NOMO-1 (cell line): Measurements from ENCODE around the gene NUBPL.
"Not testable (repeated sequence)": the region's sequence is repeated elsewhere in the genome, so short reads cannot be mapped to it uniquely, and the experiment has no call there.

Experiments
- DNase-seq, 2 experiments: peaks; one replicate each; lab custom pipeline; 2025; ENCODE audit not compliant: unreplicated experiment in 2 of 2; lab: John Stamatoyannopoulos, UW

NUBPL gene

DNA sequence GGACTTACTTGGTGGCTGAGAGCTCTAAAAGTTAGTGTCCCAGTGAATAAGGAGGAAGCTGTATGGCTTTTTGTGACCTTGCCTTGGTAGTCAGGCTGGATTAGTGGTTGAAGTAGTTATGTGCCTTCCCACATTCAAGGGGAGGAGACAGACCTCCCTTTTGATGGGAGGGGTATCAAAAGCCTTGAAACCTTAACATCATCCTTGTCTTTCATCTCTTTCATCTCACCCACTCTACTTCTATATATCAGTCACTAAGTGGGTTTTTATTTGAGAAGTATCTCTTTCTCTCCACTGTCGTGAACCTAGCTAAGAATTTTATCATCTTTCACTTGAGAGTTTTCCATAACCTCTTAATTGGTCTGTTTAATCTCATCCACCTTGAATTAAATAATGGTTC is 15.7 kb downstream of the NUBPL start:
- no peak for DNase-seq

DNA sequence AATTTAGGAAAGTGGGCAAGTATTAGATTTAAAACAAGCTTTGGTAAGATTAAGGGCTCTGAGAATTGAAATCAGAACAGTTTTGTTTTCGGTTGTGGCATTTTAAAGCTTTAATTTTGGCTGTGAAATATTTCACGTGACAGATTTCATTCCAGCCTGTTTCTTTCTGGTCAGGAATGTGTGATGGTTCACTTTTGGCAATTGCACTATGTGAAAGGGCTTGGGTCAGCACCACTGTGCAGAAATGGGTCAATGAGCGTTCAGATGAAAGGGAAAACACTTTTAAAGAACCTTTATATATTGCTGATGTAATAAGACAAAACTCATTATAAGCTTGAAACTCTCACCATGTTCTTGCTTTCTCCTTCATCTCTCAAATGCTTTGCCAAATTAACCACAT is 17.1 kb downstream of the NUBPL start:
- DNase-seq = no peak

DNA sequence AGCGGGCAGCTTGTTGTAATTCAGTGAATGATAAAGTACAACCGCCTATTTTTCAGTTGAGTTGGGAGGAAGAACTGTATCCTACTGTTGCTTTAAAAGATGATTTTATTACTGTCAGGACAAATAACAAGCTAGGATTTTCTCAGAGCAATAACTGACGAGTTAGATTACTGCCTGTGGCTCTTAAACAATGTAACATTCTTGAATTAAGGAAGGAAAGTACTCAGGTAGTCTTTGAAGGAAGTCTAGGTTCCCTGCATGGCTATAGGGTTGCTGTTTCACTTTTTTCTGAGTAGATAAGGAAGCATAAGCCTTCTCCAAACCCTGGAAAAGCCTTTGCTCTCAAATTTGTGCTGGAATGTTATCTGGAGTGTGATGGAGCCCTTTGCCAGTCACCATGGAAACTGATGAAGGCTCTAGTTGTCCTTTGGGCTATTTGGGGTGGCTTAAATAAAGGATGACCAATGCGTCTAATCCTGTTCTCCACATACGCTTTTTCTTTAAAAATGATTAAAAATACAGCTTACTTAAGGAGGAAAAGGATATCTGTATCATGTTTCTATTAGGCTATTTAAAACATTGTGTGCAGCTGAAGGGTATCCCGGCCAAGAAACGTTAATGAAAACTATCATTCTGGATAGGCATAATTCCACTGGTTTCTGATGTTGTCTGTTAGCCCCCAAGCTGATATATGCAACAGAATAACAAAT is 17.7 kb downstream of the NUBPL start:
- DNase-seq = no peak

DNA sequence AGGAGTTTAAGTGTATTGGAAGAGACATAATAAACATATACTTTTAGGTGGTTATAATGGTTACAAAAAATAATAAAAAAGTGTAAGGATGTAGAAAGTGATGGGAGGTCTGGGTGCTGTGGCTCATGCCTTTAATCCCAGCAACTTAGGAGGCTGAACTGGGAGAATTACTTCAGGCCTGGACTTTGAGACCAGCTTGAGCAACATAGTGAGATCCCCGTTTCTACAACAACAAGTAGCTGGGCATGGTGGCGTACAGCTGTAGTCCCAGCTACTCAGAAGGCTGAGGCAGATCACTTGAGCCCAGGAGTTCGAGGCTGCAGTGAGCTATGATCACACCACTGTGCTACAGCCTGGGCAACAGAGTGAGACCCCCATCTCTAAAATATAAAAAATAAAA is 19.0 kb downstream of the NUBPL start:
- no peak for DNase-seq

DNA sequence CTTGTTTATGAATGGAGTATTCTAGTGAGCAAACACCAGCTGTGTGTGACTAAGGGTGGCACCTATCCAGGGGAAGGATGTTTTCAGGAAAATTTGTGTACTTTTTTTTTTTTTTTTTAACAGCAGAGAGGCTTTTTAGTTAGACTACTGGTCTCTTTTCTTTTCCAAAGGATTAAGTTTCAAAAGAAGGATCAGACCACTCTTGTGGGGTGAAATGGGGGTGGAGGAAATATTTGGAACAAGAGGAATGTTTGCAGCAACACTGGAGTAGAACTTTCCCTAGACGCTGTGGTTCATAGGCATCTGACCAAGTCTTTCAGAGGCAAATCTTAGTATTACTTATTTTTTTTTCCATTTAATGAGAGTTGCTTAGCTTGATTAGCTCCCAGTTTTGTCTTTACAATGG is 21.1 kb downstream of the NUBPL start:
- no peak for DNase-seq

DNA sequence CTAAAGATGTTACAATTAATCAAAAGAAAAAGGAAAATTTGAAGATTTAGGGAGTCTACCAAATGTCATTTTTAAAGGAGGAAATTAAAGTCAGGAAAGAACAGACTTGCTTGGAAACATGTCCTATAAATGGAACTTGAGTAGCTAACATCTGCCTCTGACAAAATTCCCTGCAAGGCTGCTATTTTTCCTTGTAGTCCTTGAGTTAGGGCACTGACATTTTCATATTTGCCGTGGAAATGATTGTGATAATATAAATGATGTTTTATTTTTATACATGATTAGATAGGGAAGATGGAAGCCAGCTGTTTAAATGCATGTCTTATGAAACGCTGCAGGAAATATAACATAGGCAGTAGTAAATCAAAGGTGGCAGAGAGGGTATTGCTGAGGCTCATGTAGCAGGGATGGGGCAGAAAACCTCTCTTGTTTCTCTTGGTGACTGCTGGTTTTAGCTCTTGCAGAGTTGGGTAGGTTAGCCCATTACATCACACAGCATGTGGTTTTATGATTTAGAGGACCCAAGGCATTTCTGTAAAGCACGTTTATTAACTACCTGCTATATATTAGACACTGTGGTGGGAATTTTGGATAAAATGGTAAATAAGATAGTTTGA is 21.7 kb downstream of the NUBPL start:
- DNase-seq = no peak

DNA sequence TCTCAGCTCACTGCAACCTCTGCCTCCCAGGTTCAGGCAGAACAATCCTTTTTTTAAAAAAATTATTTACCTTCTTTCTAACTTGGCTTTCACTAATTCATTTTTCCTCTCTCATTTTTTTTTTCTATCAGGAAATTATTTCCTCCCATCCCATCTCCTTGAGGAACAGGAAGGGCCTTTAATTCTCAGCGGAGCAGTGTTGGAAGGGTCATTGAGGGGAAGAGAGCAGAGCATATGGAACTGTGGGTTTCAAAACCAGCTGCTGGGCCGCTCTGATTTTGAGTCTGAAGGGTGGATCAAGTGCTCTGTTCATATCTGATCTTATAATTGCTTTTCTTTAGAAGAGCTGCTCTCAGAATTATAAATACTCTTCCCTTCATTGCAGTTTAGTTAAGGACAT is 29.0 kb downstream of the NUBPL start:
- DNase-seq = no peak

DNA sequence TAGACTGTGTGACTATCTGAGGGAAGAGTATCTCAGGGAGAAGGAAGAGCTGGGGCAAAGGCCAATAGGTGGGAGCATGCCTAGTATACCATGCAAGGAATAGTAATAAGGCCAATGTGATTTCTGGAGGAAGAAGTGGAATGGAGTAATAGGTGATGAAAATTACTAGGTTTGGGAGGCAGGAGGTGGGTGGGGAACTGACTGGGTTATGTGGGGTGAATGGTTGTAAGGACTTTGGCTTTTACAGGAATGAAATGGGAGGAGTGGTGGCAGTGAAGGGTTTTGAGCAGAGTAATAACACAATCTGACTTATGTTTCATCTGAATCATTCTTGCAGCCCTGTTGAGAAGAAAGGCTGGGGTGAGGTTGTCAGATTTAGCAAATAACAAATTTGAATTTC is 30.9 kb downstream of the NUBPL start:
- no peak for DNase-seq

DNA sequence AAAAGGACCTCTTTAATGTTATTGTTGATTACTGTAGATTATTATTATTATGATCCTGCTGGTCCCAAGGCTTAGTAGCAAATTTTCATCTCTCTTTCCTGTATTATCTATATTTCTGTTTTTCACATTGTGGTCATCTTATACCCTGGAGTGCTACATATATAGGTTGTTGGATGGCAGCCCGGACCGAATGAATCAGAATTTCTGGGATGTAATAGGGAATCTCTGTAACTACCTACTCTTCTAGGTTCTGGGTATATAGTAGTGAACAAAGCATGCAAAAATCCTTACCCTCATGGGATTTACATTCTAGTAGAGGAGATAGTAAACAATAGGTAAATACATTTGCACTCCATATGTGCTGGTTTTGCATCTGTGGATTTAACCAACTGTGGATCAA is 31.4 kb downstream of the NUBPL start:
- no peak for DNase-seq

DNA sequence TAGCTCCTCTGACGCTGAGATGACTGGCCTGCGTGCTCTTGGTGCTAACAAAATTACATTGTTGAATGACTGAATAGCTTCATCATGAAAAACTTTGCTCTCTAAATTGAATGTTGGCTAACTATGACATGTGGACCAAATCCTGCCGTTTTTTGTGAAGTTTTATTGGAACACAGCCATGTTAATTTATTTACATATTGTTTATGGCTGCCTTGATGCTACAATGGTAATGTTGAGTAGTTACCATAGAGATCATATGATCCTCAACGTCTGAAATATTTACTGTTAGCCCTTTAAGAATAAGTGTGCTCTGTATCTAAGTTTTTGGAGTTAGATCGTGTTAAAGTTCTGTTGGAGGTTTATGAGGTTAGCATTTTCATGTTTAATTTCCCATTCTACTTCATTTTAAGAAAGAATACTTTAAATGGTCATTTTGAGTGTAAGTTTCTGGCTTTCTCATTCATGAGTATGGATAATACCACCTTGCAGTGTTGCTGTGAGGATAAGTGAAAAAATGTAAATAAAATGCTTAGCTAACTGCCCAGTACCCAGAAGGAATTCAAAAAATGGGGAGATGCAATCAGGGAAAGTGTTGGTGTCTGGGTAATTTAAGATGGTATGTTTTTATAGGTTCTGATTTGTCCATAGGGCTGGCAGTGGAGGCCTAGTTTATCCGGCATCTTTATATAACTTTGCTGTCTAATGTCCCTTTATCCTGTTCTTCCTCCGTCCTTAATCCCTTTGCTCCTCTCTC is 35.3 kb downstream of the NUBPL start:
- no peak for DNase-seq

DNA sequence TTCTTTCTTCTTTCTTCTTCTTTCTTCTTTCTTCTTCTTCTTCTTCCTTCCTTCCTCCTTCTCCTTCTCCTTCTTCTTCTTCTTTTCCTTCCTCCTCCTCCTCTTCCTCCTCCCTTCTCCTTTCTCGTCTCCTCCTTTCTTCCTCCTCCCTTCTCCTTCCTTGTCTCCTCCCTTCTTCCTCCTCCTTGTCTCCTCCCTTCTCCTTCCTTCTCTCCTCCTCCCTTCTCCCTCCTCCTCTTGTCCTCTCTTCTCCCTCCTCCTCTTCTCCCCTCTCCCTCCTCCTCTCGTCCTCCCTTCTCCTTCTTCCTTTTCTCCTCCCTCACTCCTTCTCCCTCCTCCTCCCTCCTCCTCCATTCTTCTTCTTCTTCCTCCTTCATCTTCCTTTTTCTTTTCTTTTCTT is 44.5 kb downstream of the NUBPL start:
- no peak for DNase-seq

DNA sequence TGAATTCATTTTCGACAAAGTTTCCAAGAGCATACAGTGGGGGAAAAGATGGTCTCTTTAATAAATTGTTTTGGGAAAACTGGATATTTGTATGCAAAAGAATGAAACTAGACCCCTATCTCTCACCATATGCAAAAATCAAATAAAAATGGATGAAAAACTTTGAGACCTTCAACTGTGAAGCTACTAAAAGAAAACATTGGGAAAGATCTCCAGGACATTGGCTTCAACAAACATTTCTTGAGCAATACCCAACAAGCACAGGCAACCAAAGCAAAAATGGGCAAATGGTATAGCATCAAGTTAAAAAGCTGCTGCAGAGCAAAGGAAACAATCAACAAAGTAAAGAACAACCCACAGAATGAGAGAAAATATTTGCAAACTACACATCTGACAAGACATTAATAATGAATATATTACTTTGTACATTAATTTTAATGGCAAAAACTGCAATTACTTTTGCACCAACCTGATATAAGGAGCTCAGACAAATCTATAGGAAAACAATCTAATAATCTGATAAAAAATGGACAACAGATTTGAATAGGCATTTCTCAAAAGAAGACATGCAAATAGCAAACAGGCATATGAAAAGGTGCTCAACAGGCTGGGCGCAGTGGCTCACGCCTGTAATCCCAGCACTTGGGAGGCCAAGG is 50.7 kb downstream of the NUBPL start:
- no peak for DNase-seq

DNA sequence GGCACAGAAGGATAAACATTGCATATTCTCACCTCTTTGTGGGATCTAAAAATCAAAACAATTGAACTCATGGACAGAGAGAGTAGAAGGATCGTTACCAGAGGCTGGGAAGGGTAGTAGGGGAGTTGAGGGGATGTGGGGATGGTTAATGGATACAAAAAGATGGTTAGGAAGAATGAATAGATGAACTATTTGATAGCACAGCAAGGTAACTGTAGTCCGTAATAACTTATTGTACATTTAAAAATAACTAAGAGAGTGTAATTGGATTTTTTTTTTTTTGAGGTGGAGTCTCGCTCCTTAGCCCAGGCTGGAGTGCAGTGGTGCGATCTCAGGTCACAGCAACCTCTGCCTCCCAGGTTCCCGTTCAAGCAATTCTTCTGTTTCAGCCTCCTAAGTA is 52.0 kb downstream of the NUBPL start:
- no peak for DNase-seq

DNA sequence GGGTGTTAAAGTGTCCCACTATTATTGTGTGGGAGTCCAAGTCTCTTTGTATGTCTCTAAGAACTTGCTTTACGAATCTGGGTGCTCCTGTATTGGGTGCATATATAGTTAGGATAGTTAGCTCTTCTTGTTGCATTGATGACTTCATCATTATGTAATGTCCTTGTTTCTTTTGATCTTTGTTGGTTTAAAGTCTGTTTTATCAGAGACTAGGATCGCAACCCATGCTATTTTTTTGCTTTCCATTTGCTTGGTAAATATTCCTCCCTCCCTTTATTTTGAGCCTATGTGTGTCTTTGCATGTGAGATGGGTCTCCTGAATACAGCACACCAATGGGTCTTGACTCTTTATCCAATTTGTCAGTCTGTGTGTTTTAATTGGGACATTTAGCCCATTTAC is 57.7 kb downstream of the NUBPL start:
- DNase-seq = not testable (repeated sequence)

DNA sequence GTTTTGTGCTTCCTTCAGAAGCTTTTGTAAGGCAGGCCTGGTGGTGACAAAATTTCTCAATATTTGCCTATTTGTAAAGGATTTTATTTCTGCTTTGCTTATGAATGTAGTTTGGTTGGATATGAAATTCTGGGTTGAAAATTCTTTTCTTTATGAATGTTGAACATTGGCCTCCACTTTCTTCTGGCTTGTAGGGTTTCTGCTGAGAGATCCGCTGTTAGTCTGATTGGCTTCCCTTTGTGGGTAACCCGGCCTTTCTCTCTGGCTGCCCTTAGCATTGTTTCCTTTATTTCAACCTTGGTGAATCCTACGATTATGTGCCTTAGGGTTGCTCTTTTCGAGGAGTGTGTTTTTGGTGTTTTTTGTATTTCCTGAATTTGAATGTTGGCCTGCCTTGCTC is 58.2 kb downstream of the NUBPL start:
- no peak for DNase-seq

DNA sequence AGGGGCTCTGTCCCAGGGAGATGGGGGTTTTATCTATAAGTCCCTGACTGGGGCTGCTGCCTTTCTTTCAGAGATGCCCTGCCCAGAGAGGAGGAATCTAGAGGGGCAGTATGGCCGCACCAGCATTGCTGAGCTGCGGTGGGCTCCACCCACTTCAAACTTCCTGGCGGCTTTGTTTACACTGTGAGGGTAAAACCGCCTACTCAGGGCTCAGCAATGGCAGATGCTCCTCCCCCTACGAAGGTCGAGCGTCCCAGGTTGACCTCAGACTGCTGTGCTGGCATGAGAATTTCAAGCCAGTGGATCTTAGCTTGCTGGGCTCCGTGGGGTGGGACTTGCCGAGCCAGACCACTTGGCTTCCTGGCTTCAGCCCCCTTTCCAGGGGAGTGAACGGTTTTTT is 59.7 kb downstream of the NUBPL start:
- not testable (repeated sequence) for DNase-seq

DNA sequence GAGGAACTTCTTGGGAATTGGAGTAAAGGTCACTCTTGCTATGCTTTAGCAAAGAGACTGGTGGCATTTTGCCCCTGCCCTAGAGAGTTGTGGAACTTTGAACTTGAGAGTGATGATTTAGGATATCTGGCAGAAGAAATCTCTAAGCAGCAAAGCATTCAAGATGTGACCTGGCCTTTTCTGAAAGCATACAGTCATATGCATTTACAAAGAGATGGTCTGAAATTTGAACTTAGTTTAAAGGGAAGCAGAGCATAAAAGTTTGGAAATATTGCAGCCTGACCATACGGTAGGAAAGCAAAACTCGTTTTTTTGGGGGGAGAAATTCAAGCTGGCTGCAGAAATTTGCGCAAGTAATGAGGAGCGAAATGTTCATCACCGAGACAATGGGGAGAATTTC is 60.9 kb downstream of the NUBPL start:
- DNase-seq = no peak

DNA sequence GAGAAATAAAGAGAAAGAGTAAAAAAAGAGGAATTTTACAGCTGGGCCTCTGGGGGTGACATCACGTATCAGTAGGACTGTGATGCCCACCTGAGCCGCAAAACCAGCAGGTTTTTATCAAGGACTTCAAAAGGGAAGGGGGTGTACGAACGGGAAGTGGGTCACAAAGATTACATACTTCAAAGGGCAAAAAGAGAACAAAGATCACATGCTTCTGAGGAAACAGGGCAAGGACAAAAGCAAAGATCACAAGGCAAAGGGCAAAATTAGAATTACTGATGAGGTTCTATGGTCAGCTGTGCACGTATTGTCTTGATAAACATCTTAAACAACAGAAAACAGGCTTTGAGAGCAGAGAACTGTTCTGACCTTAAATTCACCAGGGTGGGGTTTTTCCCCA is 91.7 kb downstream of the NUBPL start:
- not testable (repeated sequence) for DNase-seq

DNA sequence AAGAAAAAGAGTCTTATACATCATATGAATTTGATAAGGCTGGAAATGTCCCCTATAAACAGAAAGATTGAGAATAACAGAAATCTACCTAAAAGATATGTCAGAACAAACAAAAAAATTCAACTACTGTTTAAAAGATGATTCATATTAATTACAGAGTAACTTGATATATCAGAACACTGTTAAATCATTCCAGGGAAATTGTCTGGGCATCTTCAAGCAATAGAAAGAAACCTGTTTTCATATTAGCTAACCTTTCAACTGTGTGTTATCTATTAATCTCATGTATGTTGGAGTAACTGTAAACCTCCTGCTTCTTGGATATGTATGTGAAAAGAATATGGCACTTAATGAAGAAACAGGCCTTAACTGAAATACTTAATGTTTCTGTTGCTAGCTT is 96.7 kb downstream of the NUBPL start:
- DNase-seq = no peak

DNA sequence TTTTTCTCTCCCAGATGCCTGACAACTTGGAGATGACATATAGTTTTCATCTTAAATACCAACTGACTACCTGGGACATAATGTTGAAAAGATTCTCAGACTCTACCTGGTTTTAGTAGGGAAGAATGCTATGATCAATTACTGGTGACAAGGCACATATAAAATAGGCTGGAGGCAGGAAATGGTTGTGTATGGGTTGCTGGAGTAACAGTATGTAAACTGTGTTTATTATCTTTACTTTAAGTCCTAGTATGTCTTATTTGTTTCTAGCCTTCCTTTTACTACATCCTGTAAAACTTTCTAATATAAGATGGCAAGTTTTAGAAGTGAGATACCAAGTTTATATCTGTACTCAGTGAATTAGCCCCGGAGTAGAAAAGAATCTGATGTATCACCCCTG is 98.1 kb downstream of the NUBPL start:
- DNase-seq = no peak

DNA sequence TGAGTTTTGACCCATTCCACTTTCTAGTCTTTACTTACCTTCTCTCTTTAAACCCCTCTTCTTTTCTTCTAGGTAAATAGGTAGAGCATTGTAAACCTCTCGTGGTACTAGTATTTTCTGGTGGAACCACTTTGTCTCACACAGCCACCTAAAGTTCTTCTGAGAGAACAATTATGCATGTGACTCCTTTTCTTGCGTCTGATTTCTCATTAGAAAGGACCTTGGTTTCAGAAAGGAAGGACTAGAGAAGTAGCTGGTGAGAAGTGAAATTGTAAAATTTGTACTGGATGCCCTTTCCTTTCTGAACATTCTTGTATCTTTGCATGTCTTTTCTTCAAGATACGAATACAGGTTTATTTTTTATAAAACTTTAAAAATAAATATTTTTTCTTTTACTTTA is 99.0 kb downstream of the NUBPL start:
- DNase-seq = no peak

DNA sequence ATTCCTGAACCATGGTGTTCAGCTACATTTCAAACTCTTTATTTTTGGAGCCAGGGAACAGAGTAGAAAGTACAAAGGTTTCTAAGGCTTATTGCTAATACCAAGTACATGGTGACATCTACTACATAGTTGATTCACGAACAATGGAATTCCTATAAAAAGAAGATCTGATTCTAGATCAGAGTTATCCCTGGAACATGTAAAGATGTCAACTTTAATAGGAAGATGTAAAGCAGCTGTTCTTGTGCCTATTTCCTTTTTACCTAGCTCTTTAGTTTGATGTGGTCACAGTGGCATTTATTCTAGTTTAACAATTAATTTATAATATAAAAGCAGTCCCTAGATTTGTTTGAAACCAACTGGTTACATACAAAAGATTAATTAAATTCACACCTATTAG is 99.5 kb downstream of the NUBPL start:
- DNase-seq = no peak
